ENCODE measurements around the gene UGT2B10. TPM values are rescaled to one million over a fixed set of nuclear protein-coding genes. Genes with fewer than 3 reads are reported as not detected.
"Not testable (repeated sequence)": the region's sequence is repeated elsewhere in the genome, so short reads cannot be mapped to it uniquely, and the experiment has no call there.

Gene UGT2B10
- total and polyA plus RNA-seq, 4 experiments from 2014 or later, result not detected

DNA sequence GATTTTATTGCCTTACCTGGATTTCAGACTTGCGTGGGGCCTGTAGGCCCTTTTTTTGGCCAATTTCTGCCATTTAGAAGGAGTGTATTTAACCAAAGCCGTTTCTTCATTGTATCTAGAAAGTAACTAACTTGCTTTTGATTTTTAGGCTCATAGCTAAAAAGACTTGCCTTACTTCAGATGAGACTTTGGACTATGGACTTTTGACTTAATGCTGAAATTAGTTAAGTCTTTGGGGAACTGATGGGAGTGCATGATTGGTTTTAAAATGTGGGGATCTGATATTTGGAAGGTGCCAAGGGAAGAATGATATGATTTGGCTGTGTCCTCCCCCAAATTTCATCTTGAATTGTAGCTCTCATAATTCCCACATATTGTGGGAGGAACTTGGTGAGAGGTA lies 7.7 kb upstream of the UGT2B10 start:
- Mint-ChIP-seq H3K4me1 (no peaks in the 10 kb centered on the region), H3K4me3 (no peak overlapping the region), H3K9me3 (peaks cover 0 to 6% (median 0%) of the 10 kb centered on the region in 8 donors), H3K27me3 (no peaks in the 10 kb centered on the region), H3K27ac (no peak overlapping the region), H3K36me3 (no peaks in the 10 kb centered on the region)
- intact Hi-C loops (cut with micrococcal nuclease), result no loop called here
- no peaks in the 10 kb centered on the region for H3K9me3 ChIP-seq (ENCODE audit: control insufficient read depth in 1 of 2, low read length in 2 of 2)
- no peak overlapping the region for H3K27ac ChIP-seq (ENCODE audit: low read depth, low read length)
- H3K4me1 ChIP-seq (ENCODE audit: insufficient read depth, low read length), result no peaks in the 10 kb centered on the region
- H3K36me3 ChIP-seq (ENCODE audit: insufficient read depth, low read length), result no peaks in the 10 kb centered on the region
- H3K4me3 ChIP-seq (ENCODE audit: low read length in 2 of 2), result no peak overlapping the region
- no peaks in the 10 kb centered on the region for H3K27me3 ChIP-seq (ENCODE audit: insufficient read depth, low read length)
- no peak for DNase-seq
- POLR2A ChIA-PET (ENCODE audit: partially characterized antibody), result no interaction called here
- CTCF ChIA-PET (ENCODE audit: partially characterized antibody), result no interaction called here

DNA sequence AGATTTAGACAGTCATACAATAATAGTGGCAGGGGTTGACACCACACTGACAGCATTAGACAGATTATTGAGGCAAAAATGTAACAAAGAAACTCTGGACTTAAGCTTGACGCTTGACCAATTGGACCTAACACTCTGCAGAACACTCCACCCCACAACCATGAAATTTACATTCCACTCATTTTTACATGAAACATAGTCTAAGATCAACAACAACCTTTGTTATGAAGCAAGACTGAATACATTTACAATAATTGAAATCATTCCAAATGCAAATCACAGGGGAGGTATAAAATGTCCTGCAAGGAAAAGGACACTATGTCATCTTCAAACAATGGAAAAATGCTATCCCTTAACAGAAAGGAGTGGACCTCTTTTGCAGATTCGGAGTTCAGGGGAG lies 4.9 kb upstream of the UGT2B10 start:
- no peaks in the 10 kb centered on the region for H3K36me3 ChIP-seq (ENCODE audit: insufficient read depth, low read length)
- Mint-ChIP-seq H3K4me1 (no peaks in the 10 kb centered on the region), H3K4me3 (no peak overlapping the region), H3K9me3 (peaks cover 0 to 6% (median 0%) of the 10 kb centered on the region in 8 donors), H3K27ac (no peak overlapping the region), H3K27me3 (no peaks in the 10 kb centered on the region), H3K36me3 (no peaks in the 10 kb centered on the region)
- H3K9me3 ChIP-seq (ENCODE audit: control insufficient read depth in 1 of 2, low read length in 2 of 2), result no peaks in the 10 kb centered on the region
- H3K4me3 ChIP-seq (ENCODE audit: low read length in 2 of 2), result no peak overlapping the region
- intact Hi-C loops (cut with micrococcal nuclease), result no loop called here
- POLR2A ChIA-PET (ENCODE audit: partially characterized antibody), result no interaction called here
- H3K27ac ChIP-seq (ENCODE audit: low read depth, low read length), result no peak overlapping the region
- no peaks in the 10 kb centered on the region for H3K4me1 ChIP-seq (ENCODE audit: insufficient read depth, low read length)
- no peak for DNase-seq
- H3K27me3 ChIP-seq (ENCODE audit: insufficient read depth, low read length), result no peaks in the 10 kb centered on the region
- CTCF ChIA-PET (ENCODE audit: partially characterized antibody), result no interaction called here

DNA sequence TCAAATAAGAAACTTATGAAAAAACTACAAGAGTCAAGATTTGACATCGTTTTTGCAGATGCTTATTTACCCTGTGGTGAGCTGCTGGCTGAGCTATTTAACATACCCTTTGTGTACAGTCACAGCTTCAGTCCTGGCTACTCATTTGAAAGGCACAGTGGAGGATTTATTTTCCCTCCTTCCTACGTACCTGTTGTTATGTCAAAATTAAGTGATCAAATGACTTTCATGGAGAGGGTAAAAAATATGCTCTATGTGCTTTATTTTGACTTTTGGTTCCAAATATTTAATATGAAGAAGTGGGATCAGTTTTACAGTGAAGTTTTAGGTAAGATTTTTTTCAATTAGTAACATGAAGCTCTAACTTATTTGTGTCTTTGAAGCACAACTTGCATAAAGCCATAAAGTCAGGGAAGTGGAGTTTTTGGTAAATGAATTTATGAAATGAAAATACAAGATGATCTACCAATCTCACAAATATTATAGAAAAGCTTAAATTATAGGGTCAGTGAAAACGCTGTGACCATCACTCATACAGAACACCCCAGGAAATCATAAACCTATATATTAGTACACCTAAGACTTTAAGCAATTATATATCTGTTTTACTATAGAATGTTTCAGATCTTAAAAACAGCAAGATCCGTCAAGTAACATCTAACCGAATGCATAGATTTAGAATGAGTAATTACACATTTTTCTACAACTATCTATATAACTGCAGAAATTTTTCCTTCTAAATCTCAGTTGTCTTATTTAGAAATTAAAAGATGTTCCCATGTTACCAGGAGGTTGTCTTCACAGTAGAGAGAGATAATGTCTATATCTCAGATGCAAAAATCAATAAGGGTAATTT lies 844 bp downstream of the UGT2B10 start:
- H3K4me3 ChIP-seq (ENCODE audit: low read length in 2 of 2); intact Hi-C loops (cut with micrococcal nuclease); H3K27me3 ChIP-seq (ENCODE audit: insufficient read depth, low read length); H3K9me3 Mint-ChIP-seq; H3K27ac Mint-ChIP-seq; DNase-seq; POLR2A ChIA-PET (ENCODE audit: partially characterized antibody); H3K9me3 ChIP-seq (ENCODE audit: control insufficient read depth in 1 of 2, low read length in 2 of 2); H3K4me3 Mint-ChIP-seq; CTCF ChIA-PET (ENCODE audit: partially characterized antibody); H3K27me3 Mint-ChIP-seq; H3K36me3 Mint-ChIP-seq; H3K36me3 ChIP-seq (ENCODE audit: insufficient read depth, low read length); H3K27ac ChIP-seq (ENCODE audit: low read depth, low read length); H3K4me1 ChIP-seq (ENCODE audit: insufficient read depth, low read length); H3K4me1 Mint-ChIP-seq: not testable (repeated sequence)

DNA sequence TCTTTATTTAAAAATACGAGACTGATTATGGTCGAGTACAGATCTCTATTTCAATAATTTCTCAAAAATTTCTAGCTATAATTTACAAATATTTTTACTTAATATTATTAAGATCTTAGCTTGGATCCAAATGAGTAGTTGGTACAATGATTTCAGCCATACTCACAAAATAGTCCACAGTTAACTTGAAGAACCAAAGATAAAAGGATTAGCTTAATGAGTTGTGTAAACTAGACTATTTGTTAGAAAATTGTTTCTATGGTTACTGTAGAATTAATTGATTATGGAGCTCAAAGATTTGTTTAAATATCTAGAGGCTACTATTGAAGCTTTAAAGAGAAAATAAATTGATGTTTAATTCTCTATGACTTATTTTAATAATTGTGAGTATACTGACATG lies 1.6 kb downstream of the UGT2B10 start:
- Mint-ChIP-seq H3K4me3 (no peak overlapping the region), H3K36me3 (no peaks in the 10 kb centered on the region), H3K9me3 (peaks cover 0 to 2% (median 0%) of the 10 kb centered on the region in 8 donors), H3K27ac (no peak overlapping the region), H3K27me3 (no peaks in the 10 kb centered on the region), H3K4me1 (no peaks in the 10 kb centered on the region)
- Histone ChIP-seq H3K4me3 (ENCODE audit: low read length in 2 of 2) (no peak overlapping the region), H3K36me3 (ENCODE audit: insufficient read depth, low read length) (no peaks in the 10 kb centered on the region), H3K27ac (ENCODE audit: low read depth, low read length) (no peak overlapping the region), H3K4me1 (ENCODE audit: insufficient read depth, low read length) (no peaks in the 10 kb centered on the region), H3K9me3 (ENCODE audit: control insufficient read depth in 1 of 2, low read length in 2 of 2) (no peaks in the 10 kb centered on the region), H3K27me3 (ENCODE audit: insufficient read depth, low read length) (no peaks in the 10 kb centered on the region)
- no peak for DNase-seq
- ChIA-PET POLR2A (ENCODE audit: partially characterized antibody) (no interaction called here), CTCF (ENCODE audit: partially characterized antibody) (no interaction called here)
- intact Hi-C loops (cut with micrococcal nuclease), result no loop called here

DNA sequence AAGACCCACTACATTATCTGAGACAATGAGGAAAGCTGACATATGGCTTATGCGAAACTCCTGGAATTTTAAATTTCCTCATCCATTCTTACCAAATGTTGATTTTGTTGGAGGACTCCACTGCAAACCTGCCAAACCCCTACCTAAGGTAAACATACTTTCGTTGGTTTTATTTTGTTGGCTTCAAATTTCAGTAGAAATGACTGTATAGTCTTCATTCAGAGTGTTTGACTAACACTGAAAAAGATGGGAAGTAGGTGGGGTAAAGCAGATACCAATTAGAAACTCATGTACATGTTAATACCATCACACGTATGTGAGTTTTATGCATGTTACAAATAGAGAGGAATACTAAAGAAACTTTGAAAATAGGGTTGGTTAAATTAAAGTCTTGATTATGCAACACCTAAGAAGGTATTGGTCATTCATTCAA lies 2.3 kb downstream of the UGT2B10 start:
- intact Hi-C loops (cut with micrococcal nuclease); H3K4me1 Mint-ChIP-seq; H3K36me3 Mint-ChIP-seq: not testable (repeated sequence)

DNA sequence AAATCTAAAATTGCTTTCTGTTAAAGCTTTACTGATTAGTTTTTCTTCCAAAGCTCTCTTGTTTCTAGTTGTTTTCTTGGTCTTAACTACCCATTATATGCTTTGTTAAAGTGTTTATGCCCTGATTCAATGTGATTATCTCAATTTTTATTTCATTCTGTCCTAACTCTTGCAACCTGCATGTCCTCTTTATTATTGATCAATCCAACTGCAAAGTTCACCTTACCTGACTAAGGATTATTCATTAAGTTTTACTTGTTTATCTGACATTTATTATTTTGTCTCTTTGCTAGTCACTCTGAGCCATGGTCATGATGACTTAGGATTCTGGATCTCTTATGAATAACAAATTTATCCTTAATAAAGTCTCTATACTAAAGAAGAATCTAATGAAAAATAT lies 15.8 kb downstream of the UGT2B10 start:
- DNase-seq, result no peak
- Mint-ChIP-seq H3K4me3 (no peak overlapping the region), H3K36me3 (no peaks in the 10 kb centered on the region), H3K27me3 (no peaks in the 10 kb centered on the region), H3K27ac (no peak overlapping the region), H3K9me3 (no peaks in the 10 kb centered on the region), H3K4me1 (no peaks in the 10 kb centered on the region)
- Histone ChIP-seq H3K27ac (ENCODE audit: low read depth, low read length) (no peak overlapping the region), H3K4me3 (ENCODE audit: low read length in 2 of 2) (no peak overlapping the region), H3K4me1 (ENCODE audit: insufficient read depth, low read length) (no peaks in the 10 kb centered on the region), H3K36me3 (ENCODE audit: insufficient read depth, low read length) (no peaks in the 10 kb centered on the region), H3K9me3 (ENCODE audit: control insufficient read depth in 1 of 2, low read length in 2 of 2) (no peaks in the 10 kb centered on the region), H3K27me3 (ENCODE audit: insufficient read depth, low read length) (no peaks in the 10 kb centered on the region)
- POLR2A ChIA-PET (ENCODE audit: partially characterized antibody), result no interaction called here
- CTCF ChIA-PET (ENCODE audit: partially characterized antibody), result no interaction called here
- intact Hi-C loops (cut with micrococcal nuclease), result no loop called here

More for the DNA sequence above, 2.3 kb downstream of the UGT2B10 start:
- H3K36me3 ChIP-seq (ENCODE audit: insufficient read depth, low read length); H3K27ac ChIP-seq (ENCODE audit: low read depth, low read length); DNase-seq; H3K27me3 ChIP-seq (ENCODE audit: insufficient read depth, low read length); H3K4me1 ChIP-seq (ENCODE audit: insufficient read depth, low read length); H3K9me3 Mint-ChIP-seq; H3K4me3 Mint-ChIP-seq; POLR2A ChIA-PET (ENCODE audit: partially characterized antibody); H3K4me3 ChIP-seq (ENCODE audit: low read length in 2 of 2); H3K9me3 ChIP-seq (ENCODE audit: control insufficient read depth in 1 of 2, low read length in 2 of 2); H3K27me3 Mint-ChIP-seq; H3K27ac Mint-ChIP-seq; CTCF ChIA-PET (ENCODE audit: partially characterized antibody): not testable (repeated sequence)

DNA sequence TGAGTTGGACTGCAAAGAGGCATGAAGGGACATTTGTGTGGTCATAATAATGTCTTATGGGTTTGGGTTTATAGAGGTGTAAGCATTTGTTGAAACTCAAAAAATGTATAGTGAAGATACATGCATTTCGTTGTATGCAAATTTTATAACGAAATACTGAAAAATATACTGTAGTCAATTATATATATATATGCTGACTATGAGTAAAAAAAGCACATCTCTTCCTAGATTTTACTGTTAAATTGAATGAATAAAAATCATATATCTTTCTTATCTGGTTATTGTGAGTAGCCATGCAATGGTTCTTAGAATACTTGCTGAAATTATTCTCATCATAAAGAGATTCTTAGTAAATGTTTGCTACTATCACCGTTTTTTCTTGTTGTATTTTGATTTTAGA lies 34.5 kb downstream of the UGT2B10 start:
- Histone ChIP-seq H3K27me3 (ENCODE audit: insufficient read depth, low read length) (no peaks in the 10 kb centered on the region), H3K36me3 (ENCODE audit: insufficient read depth, low read length) (no peaks in the 10 kb centered on the region), H3K9me3 (ENCODE audit: control insufficient read depth in 1 of 2, low read length in 2 of 2) (no peaks in the 10 kb centered on the region), H3K4me3 (ENCODE audit: low read length in 2 of 2) (no peak overlapping the region), H3K4me1 (ENCODE audit: insufficient read depth, low read length) (no peaks in the 10 kb centered on the region), H3K27ac (ENCODE audit: low read depth, low read length) (no peak overlapping the region)
- intact Hi-C loops (cut with micrococcal nuclease), result no loop called here
- Mint-ChIP-seq H3K36me3 (no peaks in the 10 kb centered on the region), H3K27me3 (no peaks in the 10 kb centered on the region), H3K27ac (no peak overlapping the region), H3K9me3 (peaks cover 0 to 9% (median 6%) of the 10 kb centered on the region in 8 donors), H3K4me3 (no peak overlapping the region), H3K4me1 (no peaks in the 10 kb centered on the region)
- ChIA-PET CTCF (ENCODE audit: partially characterized antibody) (no interaction called here), POLR2A (ENCODE audit: partially characterized antibody) (no interaction called here)
- no peak for DNase-seq

DNA sequence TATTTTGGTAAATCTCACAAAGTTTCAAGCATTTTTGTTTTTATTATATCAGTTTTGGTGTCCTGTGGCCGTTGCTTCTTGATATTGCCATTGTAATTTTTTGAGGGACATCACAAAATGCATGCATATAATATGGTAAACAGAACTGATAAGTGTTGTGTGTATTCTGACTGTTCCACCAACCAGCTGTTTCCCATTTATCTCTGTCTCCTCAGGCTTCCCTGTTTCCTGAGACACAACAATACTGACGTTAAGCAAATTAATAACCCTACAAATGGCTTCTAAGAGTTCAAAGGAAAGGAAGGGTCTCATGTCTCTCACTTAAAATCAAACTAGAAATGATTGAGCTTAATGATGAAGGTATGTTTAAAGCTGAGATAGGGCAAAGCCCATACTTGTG lies 40.0 kb downstream of the UGT2B10 start:
- no peaks in the 10 kb centered on the region for H3K27me3 Mint-ChIP-seq
- Histone ChIP-seq H3K9me3 (ENCODE audit: control insufficient read depth in 1 of 2, low read length in 2 of 2) (no peaks in the 10 kb centered on the region), H3K4me3 (ENCODE audit: low read length in 2 of 2) (no peak overlapping the region), H3K36me3 (ENCODE audit: insufficient read depth, low read length) (no peaks in the 10 kb centered on the region), H3K27ac (ENCODE audit: low read depth, low read length) (no peak overlapping the region), H3K4me1 (ENCODE audit: insufficient read depth, low read length) (no peaks in the 10 kb centered on the region), H3K27me3 (ENCODE audit: insufficient read depth, low read length) (no peaks in the 10 kb centered on the region)
- H3K9me3 Mint-ChIP-seq, result peaks cover 0 to 10% (median 3%) of the 10 kb centered on the region in 8 donors
- H3K36me3 Mint-ChIP-seq, result no peaks in the 10 kb centered on the region
- no peaks in the 10 kb centered on the region for H3K4me1 Mint-ChIP-seq
- intact Hi-C loops (cut with micrococcal nuclease), result no loop called here
- no peak overlapping the region for H3K4me3 Mint-ChIP-seq
- ChIA-PET POLR2A (ENCODE audit: partially characterized antibody) (no interaction called here), CTCF (ENCODE audit: partially characterized antibody) (no interaction called here)
- DNase-seq, result no peak
- no peak overlapping the region for H3K27ac Mint-ChIP-seq
